Hematopoietic multipotent progenitor cell treated with erythropoietin and hydrocortisone succinate and interleukin-3 and kit ligand, for 15 days (in vitro differentiated cells): ENCODE data around the gene FXYD7.

Experiments
- DNase-seq: peaks from one replicate; pipeline ENCODE4 v3.0.0-alpha.2; 2015; ENCODE audit warnings: low spot score

The FXYD7 gene

GRCh38 chr19:35199481-35199880 is 56.4 kb downstream of the FXYD7 start:
- no peak for DNase-seq

- DNase-seq = no peak
These were observed 60.0 kb downstream of the FXYD7 start for GRCh38 chr19:35202722-35203688.
